Astrocyte (in vitro differentiated cells and primary cell): ENCODE data around the gene ABCC3. TPM values are rescaled to one million over a fixed set of nuclear protein-coding genes. Genes with fewer than 3 reads are reported as not detected.

Source experiments
- DNase-seq: peaks from one replicate; pipeline ENCODE4 v3.0.0-alpha.2; 2010; ENCODE audit warnings: low read depth
- FAIRE-seq: peaks from 2 replicates; lab custom pipeline; 2011; peaks lifted over from hg19 to GRCh38; lab: Jason Lieb, UNC
- H2AFZ ChIP-seq: 2 replicates; pipeline ENCODE4 v1.6.0; 2012; ENCODE audit warnings: low read depth, low read length, inconsistent platforms
- H3K27ac ChIP-seq: 2 replicates; pipeline ENCODE4 v1.5.1; 2011; ENCODE audit warnings: low read depth, low read length, inconsistent platforms
- H3K27me3 ChIP-seq: 2 replicates; pipeline ENCODE4 v1.6.0; 2011; ENCODE audit warnings: low read length, inconsistent platforms; ENCODE audit not compliant: insufficient read depth
- H3K36me3 ChIP-seq: 2 replicates; pipeline ENCODE4 v1.5.1; 2011; ENCODE audit warnings: low read length, inconsistent platforms; ENCODE audit not compliant: insufficient read depth
- H3K4me1 ChIP-seq: 2 replicates; pipeline ENCODE4 v1.5.1; 2011; ENCODE audit warnings: low read length, inconsistent platforms; ENCODE audit not compliant: insufficient read depth
- H3K4me2 ChIP-seq: 2 replicates; pipeline ENCODE4 v1.6.0; 2012; ENCODE audit warnings: low read length, inconsistent platforms
- H3K4me3 ChIP-seq: 2 replicates; pipeline ENCODE4 v1.5.1; 2011; ENCODE audit warnings: low read depth, mild to moderate bottlenecking, low read length, inconsistent platforms; ENCODE audit not compliant: insufficient read depth
- H3K79me2 ChIP-seq: 2 replicates; pipeline ENCODE4 v1.6.0; 2012; ENCODE audit warnings: mild to moderate bottlenecking, low read length, inconsistent platforms; ENCODE audit not compliant: insufficient read depth
- H3K9ac ChIP-seq: 2 replicates; pipeline ENCODE4 v1.6.0; 2012; ENCODE audit warnings: mild to moderate bottlenecking, low read length, inconsistent platforms
- H3K9me3 ChIP-seq: 2 replicates; pipeline ENCODE4 v1.5.1; 2012; ENCODE audit warnings: low read depth, mild to moderate bottlenecking, low read length, inconsistent platforms; ENCODE audit not compliant: insufficient read depth
- H4K20me1 ChIP-seq: 2 replicates; pipeline ENCODE4 v1.6.0; 2012; ENCODE audit warnings: low read length, inconsistent platforms; ENCODE audit not compliant: insufficient read depth
- H3K27ac Mint-ChIP-seq: one replicate; pipeline ENCODE4 v1.8.0; 2021; ENCODE audit warnings: mild to moderate bottlenecking, mixed read lengths; ENCODE audit not compliant: unreplicated experiment
- H3K27me3 Mint-ChIP-seq: one replicate; pipeline ENCODE4 v1.8.0; 2021; ENCODE audit warnings: low read depth, mixed read lengths; ENCODE audit not compliant: unreplicated experiment
- H3K36me3 Mint-ChIP-seq: one replicate; pipeline ENCODE4 v1.8.0; 2021; ENCODE audit warnings: low read depth, mixed read lengths; ENCODE audit not compliant: unreplicated experiment
- H3K4me1 Mint-ChIP-seq: one replicate; pipeline ENCODE4 v1.8.0; 2021; ENCODE audit warnings: low read depth, mixed read lengths; ENCODE audit not compliant: unreplicated experiment
- H3K4me3 Mint-ChIP-seq: one replicate; pipeline ENCODE4 v1.8.0; 2021; ENCODE audit warnings: mild to moderate bottlenecking, moderate library complexity, mixed read lengths; ENCODE audit not compliant: unreplicated experiment
- H3K9me3 Mint-ChIP-seq: one replicate; pipeline ENCODE4 v1.8.0; 2021; ENCODE audit warnings: mild to moderate bottlenecking, mixed read lengths; ENCODE audit not compliant: unreplicated experiment
- CTCF ChIP-seq: IDR thresholded peaks from 2 replicates; pipeline ENCODE4 v1.5.1; 2011; ENCODE audit warnings: low read depth, mild to moderate bottlenecking, inconsistent platforms, low read length, moderate library complexity; ENCODE audit not compliant: insufficient read depth
- EZH2 ChIP-seq: IDR thresholded peaks from 2 replicates; pipeline ENCODE4 v1.6.1; 2012; ENCODE audit warnings: mild to moderate bottlenecking, low read length, inconsistent platforms; ENCODE audit not compliant: insufficient read depth
- total RNA-seq: library from RNA; stranded (reverse); gene quantifications from 2 replicates; pipeline ENCODE4 v1.2.1, GENCODE V29; 2021

Gene ABCC3
- total RNA-seq, 1 donor from 2014 or later: 0.41 TPM

- FAIRE-seq: no peak
- H3K4me1 Mint-ChIP-seq: peaks cover 25% of the 10 kb centered on the region
Observed at GRCh38 chr17:50664788-50665458, 30.2 kb downstream of the ABCC3 start.

GRCh38 chr17:50665838-50666237, 31.2 kb downstream of the ABCC3 start:
- FAIRE-seq (no peak), DNase-seq (no peak)
- Histone ChIP-seq H3K27ac (no peak overlapping the region), H2AFZ (no peak overlapping the region), H4K20me1 (no peaks in the 10 kb centered on the region), H3K4me3 (no peak overlapping the region), H3K9ac (no peak overlapping the region), H3K36me3 (no peaks in the 10 kb centered on the region), H3K9me3 (no peaks in the 10 kb centered on the region), H3K4me1 (peaks cover 31% of the 10 kb centered on the region), H3K79me2 (no peaks in the 10 kb centered on the region), H3K27me3 (no peaks in the 10 kb centered on the region), H3K4me2 (no peak overlapping the region)
- peaks cover 7% of the 10 kb centered on the region for H3K27me3 Mint-ChIP-seq
- TF ChIP-seq CTCF (no peak), EZH2 (no peak)
- H3K36me3 Mint-ChIP-seq: peaks cover 5% of the 10 kb centered on the region
- no peak overlapping the region for H3K27ac Mint-ChIP-seq
- H3K9me3 Mint-ChIP-seq: peaks cover 3% of the 10 kb centered on the region
- H3K4me3 Mint-ChIP-seq: peak overlapping the region; percentile 54
- peaks cover 25% of the 10 kb centered on the region for H3K4me1 Mint-ChIP-seq

More at GRCh38 chr17:50664788-50665458, 30.2 kb downstream of the ABCC3 start:
- Histone ChIP-seq H3K9me3 (no peaks in the 10 kb centered on the region), H3K27ac (no peak overlapping the region), H4K20me1 (no peaks in the 10 kb centered on the region), H3K36me3 (no peaks in the 10 kb centered on the region), H2AFZ (no peak overlapping the region), H3K27me3 (no peaks in the 10 kb centered on the region), H3K9ac (no peak overlapping the region), H3K79me2 (no peaks in the 10 kb centered on the region), H3K4me1 (peaks cover 40% of the 10 kb centered on the region), H3K4me3 (no peak overlapping the region), H3K4me2 (no peak overlapping the region)
- TF ChIP-seq EZH2 (no peak), CTCF (no peak)
- peaks cover 5% of the 10 kb centered on the region for H3K36me3 Mint-ChIP-seq
- peaks cover 9% of the 10 kb centered on the region for H3K27me3 Mint-ChIP-seq
- DNase-seq: no peak
- H3K27ac Mint-ChIP-seq: no peak overlapping the region
- peaks cover 3% of the 10 kb centered on the region for H3K9me3 Mint-ChIP-seq
- H3K4me3 Mint-ChIP-seq: no peak overlapping the region

GRCh38 chr17:50666316-50666715, 31.6 kb downstream of the ABCC3 start:
- Histone ChIP-seq H3K27ac (no peak overlapping the region), H4K20me1 (no peaks in the 10 kb centered on the region), H3K4me3 (no peak overlapping the region), H3K36me3 (no peaks in the 10 kb centered on the region), H3K27me3 (no peaks in the 10 kb centered on the region), H3K9ac (no peak overlapping the region), H3K9me3 (no peaks in the 10 kb centered on the region), H2AFZ (no peak overlapping the region), H3K79me2 (no peaks in the 10 kb centered on the region), H3K4me1 (peaks cover 26% of the 10 kb centered on the region), H3K4me2 (no peak overlapping the region)
- FAIRE-seq: no peak
- no peak overlapping the region for H3K27ac Mint-ChIP-seq
- H3K27me3 Mint-ChIP-seq: peaks cover 7% of the 10 kb centered on the region
- TF ChIP-seq CTCF (no peak), EZH2 (no peak)
- H3K9me3 Mint-ChIP-seq: peaks cover 3% of the 10 kb centered on the region
- H3K4me1 Mint-ChIP-seq: peaks cover 24% of the 10 kb centered on the region
- H3K4me3 Mint-ChIP-seq: no peak overlapping the region
- DNase-seq: no peak
- peaks cover 5% of the 10 kb centered on the region for H3K36me3 Mint-ChIP-seq
